GM23338 (cell line): Measurements from ENCODE around the gene CIAO1.

ENCODE experiments used
- CREB1 ChIP-seq: fragments of 250-450 bp; sonication (Bioruptor Pico); IDR thresholded peaks from 2 replicates; pipeline ENCODE4 v1.5.0; 2020; ENCODE audit warnings: low read depth, mild to moderate bottlenecking, moderate library complexity
- CTCF ChIP-seq, 2 experiments: fragments of 200-600 bp in 1 of 2; sonication (generic) in 1 of 2; conservative IDR thresholded peaks; 2 replicates each; pipeline versions ENCODE4 v1.5.1 to v1.6.1; 2016 to 2017; ENCODE audit warnings: antibody characterized with exemption in 2 of 2, low read depth in 2 of 2, mild to moderate bottlenecking in 2 of 2, moderate library complexity in 1 of 2
- ETS1 ChIP-seq: IDR thresholded peaks from 2 replicates; pipeline ENCODE4 v1.6.1; 2016; ENCODE audit warnings: antibody characterized with exemption
- EZH2 ChIP-seq: fragments of 200-600 bp; sonication (generic); IDR thresholded peaks from one replicate; pipeline ENCODE4 v1.8.0; 2017; ENCODE audit warnings: antibody characterized with exemption, mild to moderate bottlenecking, low read depth; ENCODE audit not compliant: unreplicated experiment
- EZH2phosphoT487 ChIP-seq: fragments of 200-600 bp; sonication (generic); IDR thresholded peaks from one replicate; pipeline ENCODE4 v1.8.1; 2018; ENCODE audit warnings: antibody characterized with exemption; ENCODE audit not compliant: unreplicated experiment
- JUNB ChIP-seq: IDR thresholded peaks from one replicate; pipeline ENCODE4 v1.6.1; 2016; ENCODE audit warnings: antibody characterized with exemption; ENCODE audit not compliant: unreplicated experiment
- POLR2AphosphoS5 ChIP-seq: IDR thresholded peaks from 2 replicates; pipeline ENCODE4 v1.6.1; 2016; ENCODE audit warnings: antibody characterized with exemption, low read depth
- REST ChIP-seq: IDR thresholded peaks from one replicate; pipeline ENCODE4 v1.6.1; 2018; ENCODE audit warnings: antibody characterized with exemption; ENCODE audit not compliant: unreplicated experiment
- STAT1 ChIP-seq: IDR thresholded peaks from one replicate; pipeline ENCODE4 v1.6.1; 2016; ENCODE audit warnings: antibody characterized with exemption; ENCODE audit not compliant: unreplicated experiment
- ZNF114 ChIP-seq: fragments of 250-450 bp; sonication (Bioruptor Pico); IDR thresholded peaks from 2 replicates; pipeline ENCODE4 v1.5.0; 2020; ENCODE audit warnings: mild to moderate bottlenecking, moderate library complexity
- ZNF331 ChIP-seq: fragments of 250-450 bp; sonication (Bioruptor Pico); IDR thresholded peaks from 2 replicates; pipeline ENCODE4 v1.5.0; 2020; ENCODE audit warnings: low read depth, mild to moderate bottlenecking, moderate library complexity

- TF ChIP-seq CTCF (conservative IDR thresholded peaks at IDR 0.05; ENCODE audit: low read depth in 2 of 2) = no peak
- no peak for TF ChIP-seq ZNF114
- TF ChIP-seq EZH2 = no peak
- TF ChIP-seq CREB1 (CRISPR knock-in tag) = no peak
- TF ChIP-seq POLR2AphosphoS5 = no peak
- TF ChIP-seq EZH2phosphoT487 = no peak
- no peak for TF ChIP-seq REST
- TF ChIP-seq JUNB = no peak
- no peak for TF ChIP-seq ETS1
- no peak for TF ChIP-seq STAT1
- no peak for TF ChIP-seq ZNF331
These were observed 27.8 kb upstream of the CIAO1 start for GRCh38 chr2:96238266-96238665.
